ENCODE results near the gene ENGASE.

DNA sequence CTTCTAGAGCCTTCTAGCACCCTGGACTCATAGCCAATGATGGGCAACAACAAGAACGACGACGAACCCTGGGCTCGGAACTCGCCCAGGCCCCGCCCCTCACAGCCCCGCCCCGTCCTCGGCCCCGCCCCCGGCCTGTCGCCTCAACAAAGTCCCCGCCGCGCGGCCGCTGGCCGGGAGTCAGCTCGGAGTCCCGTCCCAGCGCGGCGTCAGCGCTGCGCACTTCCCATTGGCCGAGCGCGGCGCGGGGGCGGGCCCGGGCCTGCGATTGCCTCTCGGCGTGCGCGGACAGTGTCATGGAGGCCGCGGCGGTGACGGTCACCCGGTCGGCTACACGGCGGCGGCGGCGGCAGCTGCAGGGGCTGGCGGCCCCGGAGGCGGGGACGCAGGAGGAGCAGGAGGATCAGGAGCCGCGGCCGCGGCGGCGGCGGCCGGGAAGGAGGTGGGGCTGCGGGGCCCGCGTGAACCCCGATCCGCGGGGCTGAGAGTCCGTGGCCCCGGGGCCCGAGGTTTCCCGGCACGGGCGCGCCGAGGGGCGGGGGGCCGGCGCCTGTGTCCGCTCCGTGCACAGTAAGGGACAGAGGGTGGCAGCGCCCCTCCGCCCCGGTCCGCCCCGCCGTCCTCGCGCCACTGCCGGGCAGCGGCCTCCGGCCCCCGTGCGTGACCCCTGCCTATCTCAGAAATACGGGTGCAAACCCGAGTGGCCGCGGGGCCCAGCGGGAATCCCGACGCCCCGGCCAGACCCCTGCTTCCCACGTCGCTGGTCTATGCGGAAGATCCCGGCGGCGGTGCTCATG is at the start of gene ENGASE:
- TF ChIP-seq EZH2 (IDR thresholded peaks at IDR 0.05; ENCODE audit: insufficient read depth, poor library complexity, severe bottlenecking) (no peak), EZH2phosphoT487 (IDR thresholded peaks at IDR 0.05; ENCODE audit: insufficient read depth, low read depth) (no peak)
